ENCODE data around the gene TSPO. TPM values are rescaled to one million over a fixed set of nuclear protein-coding genes. Genes with fewer than 3 reads are reported as not detected.
A peak's percentile ranks its signal among the peaks of the same experiment; 100 is the strongest.

Gene TSPO
- total and polyA plus RNA-seq, 2 of the 13 experiments (the other 11 are each of a cell fraction or from before 2014, with no cell fraction given), result 0.46 to 1.4 TPM

- TF ChIP-seq FOSL2 (CRISPR knock-in tag; IDR thresholded peaks at IDR 0.05), result peak; percentile 88
- TF ChIP-seq ZNF674 (CRISPR knock-in tag; IDR thresholded peaks at IDR 0.05; ENCODE audit: low read depth), result no peak
- TF ChIP-seq ZNF550 (CRISPR knock-in tag; IDR thresholded peaks at IDR 0.05; ENCODE audit: borderline replicate concordance), result no peak
- TF ChIP-seq ETV5 (CRISPR knock-in tag; IDR thresholded peaks at IDR 0.05; ENCODE audit: borderline replicate concordance), result no peak
- no peak for TF ChIP-seq STAT5B (CRISPR knock-in tag; IDR thresholded peaks at IDR 0.05)
- no peak for TF ChIP-seq IRF1 (CRISPR knock-in tag; IDR thresholded peaks at IDR 0.05; ENCODE audit: low read depth)
- TF ChIP-seq SOX5 (CRISPR knock-in tag; IDR thresholded peaks at IDR 0.05; ENCODE audit: borderline replicate concordance), result peak; percentile 14; the same call in 1 of the 2 replicates
- TF ChIP-seq JUND (CRISPR knock-in tag; IDR thresholded peaks at IDR 0.05), result 0 out of 2 replicates have a peak, but pooled peaks have one; percentile 35
- no peak for TF ChIP-seq KDM4B (CRISPR knock-in tag; IDR thresholded peaks at IDR 0.05)
- TF ChIP-seq SIN3B (IDR thresholded peaks at IDR 0.05; ENCODE audit: low read length), result no peak
Observed at GRCh38 chr22:43126501-43127165, 24.7 kb upstream of the TSPO start (continued).

- WGBS (ENCODE audit: low lambda C conversion rate), result 71% methylated on average over 8 of the region's 17 CpGs
- peak overlapping the region; percentile 19; the same call in 1 of the 2 replicates for H3K4me2 ChIP-seq (ENCODE audit: low read depth, low read length)
- ChIA-PET POLR2A (interaction anchor here (0.8 to 2.0 kb wide), 4 partner anchors 15 to 60 kb away, joined by 3 to 13 read pairs (median 4); partner anchors contain the start of genes MCAT and TTLL12), CTCF (ENCODE audit: low intra/inter-chr PET ratio, low total read pairs) (no interaction called here)
- no peaks in the 10 kb centered on the region for H3K79me2 ChIP-seq (ENCODE audit: insufficient read depth, low read length)
- H2AFZ ChIP-seq (ENCODE audit: low read length), result no peak overlapping the region
- peaks cover 31% of the 10 kb centered on the region for H3K4me1 ChIP-seq (ENCODE audit: insufficient read depth, low read length)
- in situ Hi-C loops (cut with HindIII; ENCODE audit: extremely low pct_ligation_motif_present, low pct_unique_long_range_greater_than_20kb), result no loop called here
- no peaks in the 10 kb centered on the region for H3K27me3 ChIP-seq (ENCODE audit: control insufficient read depth in 1 of 2, insufficient read depth in 2 of 2, low read length in 2 of 2)
- no peak for ATAC-seq
- H3K9ac ChIP-seq (ENCODE audit: insufficient read depth, low read depth, low read length), result no peak overlapping the region
- intact Hi-C loops (cut with micrococcal nuclease; ENCODE audit: unreplicated experiment), result loop anchor here (2.0 to 5.0 kb wide), 2 partner anchors 17 to 35 kb away; partner anchors contain the start of gene BIK
- no peak for DNase-seq (ENCODE audit: low spot score)
- no peak for FAIRE-seq
- BruUV-seq (replicated peaks), result TSS peak; percentile 69
- peaks cover 0 to 7% of the 10 kb centered on the region in 2 experiments; a peak in 2 of 5 replicates for H3K36me3 ChIP-seq (replicated peaks in 1 of 2; ENCODE audit: control insufficient read depth in 1 of 2, insufficient read depth in 2 of 2, low read length in 2 of 2)
- no peaks in the 10 kb centered on the region for H4K20me1 ChIP-seq (ENCODE audit: insufficient read depth, low read length)
- no peaks in the 10 kb centered on the region for H3K9me3 ChIP-seq (ENCODE audit: low read length)
- H3K4me3 ChIP-seq (replicated peaks in 1 of 3; ENCODE audit: insufficient read depth in 1 of 3, low read depth in 2 of 3, low read length in 3 of 3), result no peak overlapping the region; a peak in 1 of 6 replicates
- no peak overlapping the region for H3K27ac ChIP-seq (ENCODE audit: extremely low read length, insufficient read depth, low read length)
- TF ChIP-seq TFAP4 (IDR thresholded peaks at IDR 0.05; ENCODE audit: borderline replicate concordance, low read depth) (no peak), ZNF740 (CRISPR knock-in tag; IDR thresholded peaks at IDR 0.05) (no peak), ZNF746 (CRISPR knock-in tag; IDR thresholded peaks at IDR 0.05) (no peak), ZNF557 (CRISPR knock-in tag; IDR thresholded peaks at IDR 0.05) (no peak), ZNF496 (CRISPR knock-in tag; IDR thresholded peaks at IDR 0.05; ENCODE audit: insufficient replicate concordance) (no peak), KLF16 (CRISPR knock-in tag; IDR thresholded peaks at IDR 0.05) (no peak), ADNP (CRISPR knock-in tag; IDR thresholded peaks at IDR 0.05) (no peak), JUND (CRISPR knock-in tag; IDR thresholded peaks at IDR 0.05) (no peak), RBM39 (IDR thresholded peaks at IDR 0.05; ENCODE audit: low read depth, low read length, poor library complexity, severe bottlenecking) (no peak), MAX (IDR thresholded peaks at IDR 0.05) (no peak), MTF2 (CRISPR knock-in tag; IDR thresholded peaks at IDR 0.05; ENCODE audit: borderline replicate concordance) (no peak)
Observed at GRCh38 chr22:43127166-43127908, 24.0 kb upstream of the TSPO start.

All from HepG2 (cell line).